GM12892 (cell line): ENCODE measurements around the gene ARHGAP26. TPM values are rescaled to one million over a fixed set of nuclear protein-coding genes. Genes with fewer than 3 reads are reported as not detected.

ENCODE experiments used
- DNase-seq: peaks from one replicate; pipeline ENCODE4 v3.0.0; 2011; ENCODE audit not compliant: insufficient read length
- FAIRE-seq: peaks from 2 replicates; lab custom pipeline; 2011; peaks lifted over from hg19 to GRCh38; lab: Jason Lieb, UNC
- POLR2A ChIP-seq: IDR thresholded peaks from 2 replicates; pipeline ENCODE4 v1.6.1; 2011; ENCODE audit warnings: low read depth, low read length, control low read depth
- POLR2AphosphoS5 ChIP-seq: IDR thresholded peaks from 2 replicates; pipeline ENCODE4 v1.6.1; 2011; ENCODE audit warnings: low read depth, low read length, control low read depth
- TAF1 ChIP-seq: IDR thresholded peaks from 2 replicates; pipeline ENCODE4 v1.6.1; 2011; ENCODE audit warnings: low read depth, mild to moderate bottlenecking, control low read depth, low read length, borderline replicate concordance
- polyA plus RNA-seq: library from polyadenylated mRNA; unstranded; fragments of >200 nt; gene quantifications from one replicate; pipeline ENCODE4 v1.2.1, GENCODE V29; 2012; ENCODE audit warnings: missing spikeins, inconsistent platforms; ENCODE audit not compliant: missing spikeins

ARHGAP26 gene
- polyA plus RNA-seq = 25.5 TPM

DNA sequence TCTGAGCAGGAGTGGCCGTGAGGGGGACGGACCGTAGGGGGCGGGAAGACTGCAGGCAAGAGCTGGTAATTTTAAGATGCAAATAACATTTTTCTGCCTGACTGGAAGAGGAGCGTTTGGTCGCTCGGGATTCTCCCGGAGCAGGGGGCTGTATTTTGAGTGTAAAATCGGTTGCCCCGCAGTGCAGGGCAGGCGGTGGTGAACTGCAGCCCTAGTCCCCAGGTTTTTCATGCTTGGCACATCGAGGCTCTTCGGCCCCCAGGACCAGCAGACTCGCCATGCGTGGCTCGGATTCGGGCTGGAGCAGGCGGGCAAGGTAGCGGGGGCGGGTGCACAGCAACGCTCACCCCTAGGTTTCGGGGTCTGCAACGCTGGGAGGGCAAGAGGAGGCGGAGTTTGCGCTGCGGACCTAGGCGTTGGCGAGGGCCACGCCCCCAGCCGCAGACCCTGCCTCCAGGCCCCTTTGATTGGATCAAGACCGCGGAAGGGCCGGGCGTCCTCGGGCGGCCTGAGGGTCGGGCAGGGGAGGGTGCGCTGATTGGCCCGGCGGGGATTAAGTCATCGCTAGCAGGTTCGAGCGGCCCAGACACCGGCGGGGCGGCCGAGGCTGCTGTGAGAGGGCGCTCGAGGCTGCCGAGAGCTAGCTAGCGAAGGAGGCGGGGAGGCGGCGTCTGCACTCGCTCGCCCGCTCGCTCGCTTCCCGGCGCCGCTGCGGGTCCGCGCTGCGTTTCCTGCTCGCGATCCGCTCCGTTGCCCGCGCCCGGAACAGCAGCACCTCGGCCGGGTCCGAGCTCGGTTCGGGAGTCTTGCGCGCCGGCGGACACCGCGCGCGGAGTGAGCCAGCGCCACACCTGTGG lies at the start of gene ARHGAP26:
Gene ARHGAP26 (plus strand): TSS at position 585 of the 857 bp plus-strand sequence. CDS start 385 bp downstream, outside the sequence.
- TF ChIP-seq POLR2A = no peak
- TF ChIP-seq POLR2AphosphoS5 = no peak
- TF ChIP-seq TAF1 = no peak
- DNase-seq = peak; percentile 82
- FAIRE-seq = peak; percentile 87

GRCh38 chr5:142720641-142721271 lies 49.4 kb upstream of the ARHGAP26 start:
- FAIRE-seq (no peak), DNase-seq (no peak)
- TF ChIP-seq POLR2A (no peak), TAF1 (no peak), POLR2AphosphoS5 (no peak)

DNA sequence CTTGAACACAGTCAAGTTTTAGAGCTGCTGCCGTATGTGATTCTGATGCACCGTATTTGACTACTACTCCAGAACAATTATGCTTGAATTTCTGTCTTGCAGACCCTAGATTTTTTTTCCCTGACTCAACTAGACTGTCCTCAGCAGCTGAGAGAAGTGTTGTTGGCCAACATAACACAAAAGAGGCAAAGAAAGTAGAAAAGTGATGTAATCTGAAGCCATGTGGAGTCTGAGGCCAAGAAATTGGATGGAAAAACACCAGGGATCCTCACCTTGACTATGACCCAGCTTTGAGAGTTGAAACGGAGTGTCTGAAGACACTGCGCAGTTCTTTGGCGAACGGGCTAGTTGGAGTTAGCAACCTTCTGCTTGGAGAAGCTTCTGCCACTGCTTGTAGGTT lies 48.0 kb upstream of the ARHGAP26 start:
- FAIRE-seq = no peak
- DNase-seq = no peak
- no peak for TF ChIP-seq POLR2A
- TF ChIP-seq POLR2AphosphoS5 = no peak
- no peak for TF ChIP-seq TAF1

DNA sequence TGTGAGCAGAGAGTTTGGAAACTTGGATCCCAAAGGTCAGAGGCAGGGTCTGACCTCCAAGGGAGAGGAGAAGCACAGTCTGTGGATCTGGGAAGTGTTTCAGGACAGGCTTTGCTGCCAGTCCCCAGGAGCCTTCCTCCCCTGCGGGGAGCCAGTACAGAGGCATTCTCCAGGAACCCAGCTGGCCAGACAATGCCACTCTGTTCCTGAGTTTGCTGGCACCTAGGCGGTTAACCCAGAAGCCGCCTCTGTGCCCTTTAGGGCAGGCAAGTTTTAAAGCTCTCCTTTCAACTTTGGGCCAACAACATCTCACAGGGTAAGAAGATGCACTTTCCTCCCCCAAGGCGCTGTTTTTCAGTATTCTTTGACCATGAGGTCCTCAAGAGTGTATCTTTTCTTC lies 47.3 kb upstream of the ARHGAP26 start:
- TF ChIP-seq POLR2AphosphoS5 (no peak), TAF1 (no peak), POLR2A (no peak)
- DNase-seq = no peak
- FAIRE-seq = no peak

- no peak for TF ChIP-seq POLR2AphosphoS5
- no peak for TF ChIP-seq POLR2A
- no peak for TF ChIP-seq TAF1
- DNase-seq (no peak), FAIRE-seq (no peak)
Observed at GRCh38 chr5:142724821-142725220, 45.4 kb upstream of the ARHGAP26 start.

DNA sequence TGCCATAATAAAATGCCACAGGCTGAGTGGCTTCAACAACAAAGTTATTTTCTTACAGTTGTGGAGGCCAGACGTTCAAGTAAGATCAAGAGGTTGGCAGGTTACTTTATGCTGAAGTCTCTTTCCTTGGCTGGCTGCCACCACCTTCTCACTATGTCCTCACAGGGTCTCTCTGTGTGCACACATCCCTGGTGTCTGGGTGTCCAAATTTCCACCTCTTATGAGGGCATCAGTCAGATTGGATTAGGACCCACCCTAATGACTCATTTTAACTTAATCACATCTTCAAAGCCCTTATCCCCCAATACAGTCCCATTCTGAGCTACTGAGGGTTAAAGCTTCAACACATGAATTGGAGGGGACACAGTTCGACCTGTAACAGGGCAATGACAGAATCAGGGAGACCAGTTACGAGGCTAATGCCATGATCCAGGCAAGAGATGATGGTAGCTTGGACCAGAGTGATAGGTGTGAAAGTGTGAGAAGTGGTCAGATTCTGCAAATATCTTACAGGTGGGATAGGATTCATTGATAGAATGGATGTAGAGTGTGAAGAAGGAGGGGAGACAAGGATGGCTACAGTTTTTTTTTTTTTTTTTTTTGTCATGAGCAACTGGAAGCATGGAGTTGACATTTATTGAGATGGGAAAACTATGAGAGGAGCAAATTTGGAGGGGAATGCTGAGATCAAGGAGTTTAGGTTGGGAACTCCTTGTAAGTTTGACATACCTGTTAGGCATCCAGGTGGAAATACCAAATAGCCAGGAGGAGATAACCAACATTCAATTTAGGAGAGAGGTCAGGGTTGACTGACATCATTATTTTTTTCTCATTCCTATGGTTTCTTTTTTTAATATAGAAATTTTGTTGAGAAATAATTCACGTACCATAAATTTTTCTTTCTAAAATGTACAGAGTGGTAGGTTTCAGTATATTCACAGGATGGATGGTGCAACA lies 44.7 kb upstream of the ARHGAP26 start:
- FAIRE-seq (no peak), DNase-seq (no peak)
- TF ChIP-seq POLR2AphosphoS5 = no peak
- TF ChIP-seq TAF1 = no peak
- TF ChIP-seq POLR2A = no peak

DNA sequence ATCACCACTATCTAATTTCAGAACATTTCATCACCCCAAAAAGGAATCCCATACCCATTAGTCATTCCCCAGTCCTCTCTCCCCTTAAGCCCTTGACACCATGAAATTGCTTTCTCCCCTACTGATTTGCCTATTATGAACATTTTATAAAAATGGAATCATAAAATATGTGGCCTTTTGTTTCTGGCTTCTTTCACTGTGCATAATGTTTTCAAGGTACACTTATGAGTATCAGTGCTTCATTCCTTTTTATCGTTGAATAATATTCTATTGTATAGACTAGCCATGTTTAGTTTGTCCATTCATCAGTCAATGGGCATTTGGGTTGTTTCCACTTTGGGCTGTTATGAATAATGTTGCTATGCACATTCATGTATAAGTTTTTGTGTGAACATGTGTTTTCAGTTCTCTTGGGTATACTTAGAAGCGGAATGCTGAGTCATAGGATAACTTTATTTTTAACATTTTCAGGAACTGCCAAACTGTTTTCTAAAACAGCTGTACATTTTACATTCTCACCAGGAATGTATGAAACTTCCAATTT lies 43.9 kb upstream of the ARHGAP26 start:
- FAIRE-seq = no peak
- no peak for DNase-seq
- TF ChIP-seq POLR2AphosphoS5 = no peak
- TF ChIP-seq TAF1 = no peak
- no peak for TF ChIP-seq POLR2A

DNA sequence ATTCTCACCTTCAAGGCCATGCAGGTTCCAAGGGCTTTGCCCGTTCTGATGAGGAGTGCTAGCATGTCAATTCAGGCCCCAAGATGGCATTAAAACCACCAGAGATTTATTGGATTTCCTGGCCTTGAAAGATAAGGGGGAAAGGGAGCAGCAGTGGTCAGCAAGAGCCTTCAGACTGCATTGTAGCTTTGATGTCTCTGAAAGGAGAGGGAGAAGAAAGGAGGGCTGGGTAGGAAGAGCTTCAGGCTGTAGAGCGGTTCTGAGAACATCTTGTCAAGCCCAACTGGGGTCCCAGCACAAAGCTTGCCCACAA lies 42.5 kb upstream of the ARHGAP26 start:
- FAIRE-seq (no peak), DNase-seq (no peak)
- TF ChIP-seq POLR2AphosphoS5 (no peak), POLR2A (no peak), TAF1 (no peak)

- no peak for TF ChIP-seq POLR2A
- no peak for TF ChIP-seq POLR2AphosphoS5
- no peak for TF ChIP-seq TAF1
- DNase-seq (no peak), FAIRE-seq (no peak)
Observed at GRCh38 chr5:142735323-142736246, 34.6 kb upstream of the ARHGAP26 start.

DNA sequence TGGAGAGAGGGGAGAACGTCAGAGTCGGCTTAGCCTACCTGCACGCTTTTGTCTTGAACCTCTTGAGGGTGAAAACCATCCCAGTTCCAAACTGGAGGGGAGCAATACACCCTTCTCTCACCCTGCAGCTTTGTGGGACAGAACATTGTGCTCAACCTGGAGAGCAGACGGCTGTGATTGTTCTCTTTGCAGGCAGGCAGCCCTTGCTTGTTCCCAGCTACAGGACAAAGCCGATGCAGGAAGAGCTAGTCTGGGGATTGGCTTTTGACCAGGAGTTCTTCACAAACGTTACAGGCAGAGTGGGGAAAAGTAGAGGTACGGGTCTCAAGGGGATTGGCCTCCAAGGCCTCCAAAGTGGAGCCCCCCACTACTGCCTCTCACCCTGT lies 33.9 kb upstream of the ARHGAP26 start:
- TF ChIP-seq POLR2AphosphoS5 (no peak), TAF1 (no peak), POLR2A (no peak)
- DNase-seq (no peak), FAIRE-seq (no peak)

- DNase-seq (no peak), FAIRE-seq (no peak)
- TF ChIP-seq POLR2AphosphoS5 (no peak), TAF1 (no peak), POLR2A (no peak)
Observed at GRCh38 chr5:142737179-142737578, 33.0 kb upstream of the ARHGAP26 start.
